ENCODE results near the gene ITPR1.
"Not testable (repeated sequence)": the region's sequence is repeated elsewhere in the genome, so short reads cannot be mapped to it uniquely, and the experiment has no call there.

The ITPR1 gene

DNA sequence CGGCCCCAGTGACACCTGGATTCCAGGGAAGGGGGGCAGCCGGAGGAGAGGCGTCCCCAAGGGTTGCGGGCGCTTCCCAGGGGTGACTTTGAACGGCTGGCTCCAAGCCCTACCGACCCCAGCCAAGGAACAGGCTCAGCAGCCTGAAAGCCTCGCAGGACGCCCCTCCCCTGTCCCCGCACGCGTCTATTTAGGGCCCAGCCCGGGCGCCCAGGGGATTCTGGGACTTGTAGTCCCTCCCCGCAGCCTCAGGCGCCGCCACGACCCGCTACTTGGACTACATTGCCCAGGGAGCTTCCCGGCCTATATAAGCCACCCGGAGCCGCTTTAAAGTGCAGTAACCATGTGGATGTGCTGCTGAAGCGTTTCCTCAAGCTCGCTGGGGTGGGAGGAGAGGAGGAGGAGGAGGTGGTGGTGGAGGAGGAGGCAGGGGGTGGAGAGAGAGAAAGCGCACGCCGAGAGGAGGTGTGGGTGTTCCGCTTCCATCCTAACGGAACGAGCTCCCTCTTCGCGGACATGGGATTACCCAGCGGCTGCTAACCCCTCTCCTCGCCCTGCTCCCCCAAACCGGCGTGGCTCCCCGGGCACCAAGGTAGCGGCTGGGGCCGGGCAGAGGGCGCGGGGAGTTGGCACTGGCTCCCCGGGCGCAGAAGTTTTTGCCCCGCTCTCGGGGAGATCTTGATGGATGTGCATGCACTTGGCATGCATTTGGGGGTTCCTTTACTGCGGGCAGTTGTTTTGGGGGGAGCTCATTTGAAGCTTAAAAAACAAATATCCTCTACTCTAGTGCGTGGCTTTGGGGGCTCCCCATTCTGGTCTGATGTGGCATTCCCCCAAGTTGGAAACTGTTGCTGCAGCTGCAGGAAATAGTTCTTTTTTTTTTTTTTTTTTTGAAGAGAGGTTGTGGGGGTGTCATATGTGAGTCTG is at the start of gene ITPR1:
TSS of gene ITPR1 (plus strand) at position 335 of the 927 bp plus-strand sequence. CDS start 23,144 bp downstream, outside the sequence.
- DNase-seq (ENCODE audit: low read depth): peak; percentile 93

DNA sequence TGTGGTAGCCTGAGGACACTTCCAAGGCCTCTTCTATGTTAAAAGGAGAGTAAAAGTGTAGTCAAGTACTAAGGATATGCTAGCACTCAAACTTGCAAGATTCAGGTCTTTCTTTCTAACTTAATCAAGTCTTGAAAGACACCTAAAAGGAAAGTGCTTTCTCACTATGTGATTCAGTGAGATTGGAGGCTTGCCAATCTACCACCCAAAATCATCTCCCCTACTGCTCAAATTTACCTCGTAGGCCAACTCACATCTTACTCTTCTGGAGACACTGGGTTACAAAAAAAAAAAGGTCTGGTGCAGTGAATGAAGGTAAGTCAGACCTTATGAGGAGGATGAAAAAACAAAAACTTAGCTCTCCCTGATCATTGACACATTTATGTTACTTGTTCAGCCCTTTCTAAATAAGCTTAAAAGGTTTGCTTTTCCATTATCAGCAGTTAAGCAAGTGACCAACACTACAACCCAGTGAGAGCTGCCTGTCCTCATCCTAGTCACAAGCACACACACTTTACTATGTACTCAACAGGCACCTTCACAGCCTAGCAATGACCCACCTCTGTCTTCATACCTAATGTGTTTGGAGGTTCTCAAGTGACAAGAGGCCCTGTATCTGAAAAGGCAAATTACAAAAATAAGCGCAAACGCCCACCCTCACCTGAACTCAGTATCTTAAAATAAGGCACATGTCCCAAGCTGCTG is 45.7 kb upstream of the ITPR1 start:
- DNase-seq (ENCODE audit: low read depth): no peak

DNA sequence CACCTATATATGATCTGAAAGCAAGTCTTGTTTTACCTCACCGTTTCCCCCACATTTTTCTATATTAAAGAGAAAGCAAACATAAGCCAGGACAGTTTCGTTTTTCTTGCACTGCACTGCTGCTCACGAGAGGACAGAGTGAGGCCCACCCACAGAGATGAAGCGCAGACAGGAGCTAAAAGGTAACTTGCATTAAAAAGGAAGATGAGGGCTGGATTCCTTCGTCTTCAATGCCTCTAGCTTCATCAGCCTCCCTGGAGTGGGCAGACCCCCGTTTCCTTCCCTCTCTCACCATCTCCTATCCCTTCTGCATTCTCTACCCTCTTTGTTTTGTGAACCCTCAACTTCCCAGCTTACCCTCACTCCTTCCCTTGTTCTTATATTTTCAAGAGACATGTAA is 45.0 kb upstream of the ITPR1 start:
- no peak for DNase-seq (ENCODE audit: low read depth)

DNA sequence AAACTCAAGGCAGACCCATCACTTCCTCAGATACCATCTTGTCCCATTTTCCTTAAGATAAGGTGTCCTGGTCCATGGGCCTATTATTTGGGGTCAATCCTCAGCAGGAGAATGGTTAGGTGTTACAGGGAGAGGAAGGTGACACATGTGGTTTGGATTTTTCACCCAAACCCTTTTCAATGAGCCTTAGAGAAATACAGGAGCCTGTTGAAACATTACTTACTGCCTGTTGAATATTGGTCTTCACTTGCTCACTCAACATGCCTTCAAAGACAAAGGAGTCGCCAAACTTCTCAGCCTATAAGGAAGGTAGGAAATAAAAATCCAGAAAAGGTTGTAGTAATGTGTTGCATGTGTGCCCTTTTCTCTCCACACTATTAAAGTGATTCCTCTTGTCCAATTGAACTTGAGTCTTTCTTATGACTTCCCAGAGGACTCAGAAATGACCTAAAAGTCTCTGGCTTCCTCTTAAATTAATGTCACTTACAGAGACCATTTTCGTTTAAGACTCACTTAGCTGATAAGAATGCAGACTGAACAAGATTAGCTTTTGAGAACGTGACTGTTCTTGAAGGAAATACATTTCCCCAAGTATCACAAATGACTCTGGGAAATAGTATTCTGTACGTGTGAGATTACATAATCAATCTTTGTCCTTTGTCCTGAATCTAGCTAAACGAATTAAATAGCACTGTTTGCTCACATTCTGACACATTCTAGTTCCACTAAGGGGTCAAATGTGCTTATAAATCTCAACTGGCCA is 43.9 kb upstream of the ITPR1 start:
- no peak for DNase-seq (ENCODE audit: low read depth)

DNA sequence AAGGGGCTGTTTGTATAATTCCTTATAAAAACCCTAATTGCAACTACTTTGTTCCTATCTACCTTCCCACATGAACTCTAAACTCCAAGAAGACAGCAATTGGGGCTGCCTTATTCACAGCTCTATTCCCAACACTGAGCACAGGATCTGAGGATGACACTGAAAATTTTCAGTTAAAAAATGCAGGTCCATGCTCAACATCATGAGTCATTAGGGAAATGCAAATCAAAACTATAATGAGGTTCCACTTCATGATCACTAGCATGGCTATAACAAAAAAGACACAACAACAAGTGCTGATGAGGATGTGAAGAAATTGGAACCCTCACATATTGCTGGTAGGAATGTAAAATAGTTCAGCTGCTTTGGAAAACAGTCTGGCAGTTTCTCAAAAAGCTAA is 39.0 kb upstream of the ITPR1 start:
- no peak for DNase-seq (ENCODE audit: low read depth)

DNA sequence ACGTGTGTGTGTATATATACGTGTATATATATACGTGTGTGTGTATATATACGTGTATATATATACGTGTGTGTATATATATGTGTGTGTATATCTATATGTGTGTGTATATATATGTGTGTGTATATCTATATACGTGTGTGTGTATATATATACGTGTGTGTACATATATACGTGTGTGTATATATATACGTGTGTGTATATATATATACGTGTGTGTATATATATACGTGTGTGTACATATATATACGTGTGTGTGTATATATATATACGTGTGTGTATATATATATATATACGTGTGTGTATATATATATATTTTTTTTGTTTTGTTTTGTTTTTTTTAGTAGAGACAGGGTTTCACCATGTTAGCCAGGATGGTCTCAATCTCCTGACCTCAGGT is 36.4 kb upstream of the ITPR1 start:
- DNase-seq (ENCODE audit: low read depth): not testable (repeated sequence)

DNA sequence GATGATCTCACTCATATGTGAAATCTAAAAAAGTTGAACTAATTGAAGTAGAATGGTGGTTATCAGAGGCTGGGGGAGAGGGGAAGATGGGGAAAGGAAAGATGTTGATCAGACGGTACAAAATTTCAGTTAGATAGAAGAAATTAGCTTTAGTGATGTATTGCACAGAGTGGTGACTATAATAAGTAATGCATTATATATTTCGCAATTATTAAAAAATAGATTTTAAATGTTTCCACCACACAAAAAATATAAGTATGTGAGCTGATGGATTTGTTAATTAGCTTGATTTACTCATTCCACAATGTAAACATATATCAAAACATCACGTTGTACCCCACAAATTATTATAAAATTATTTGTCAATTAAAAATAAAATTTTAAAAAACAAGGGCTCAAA is 34.2 kb upstream of the ITPR1 start:
- DNase-seq (ENCODE audit: low read depth): no peak

DNA sequence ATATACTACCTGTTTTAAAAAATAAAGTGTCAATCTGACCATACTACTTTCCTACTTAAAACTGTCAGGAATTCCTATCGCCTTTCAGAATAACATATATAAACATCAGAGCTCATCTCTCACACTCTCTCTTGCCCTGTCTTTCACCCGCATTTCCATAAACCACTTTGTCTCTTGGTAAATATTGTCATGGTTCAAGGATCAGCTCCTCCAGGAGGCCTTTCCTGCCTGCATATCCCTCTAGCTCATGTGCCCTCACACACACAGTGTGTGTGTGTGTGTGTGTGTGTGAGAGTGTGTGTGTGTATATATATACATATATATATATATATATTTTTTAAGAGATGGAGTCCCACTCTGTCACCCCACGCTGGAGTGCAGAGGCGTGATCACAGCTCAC is 32.8 kb upstream of the ITPR1 start:
- no peak for DNase-seq (ENCODE audit: low read depth)

DNA sequence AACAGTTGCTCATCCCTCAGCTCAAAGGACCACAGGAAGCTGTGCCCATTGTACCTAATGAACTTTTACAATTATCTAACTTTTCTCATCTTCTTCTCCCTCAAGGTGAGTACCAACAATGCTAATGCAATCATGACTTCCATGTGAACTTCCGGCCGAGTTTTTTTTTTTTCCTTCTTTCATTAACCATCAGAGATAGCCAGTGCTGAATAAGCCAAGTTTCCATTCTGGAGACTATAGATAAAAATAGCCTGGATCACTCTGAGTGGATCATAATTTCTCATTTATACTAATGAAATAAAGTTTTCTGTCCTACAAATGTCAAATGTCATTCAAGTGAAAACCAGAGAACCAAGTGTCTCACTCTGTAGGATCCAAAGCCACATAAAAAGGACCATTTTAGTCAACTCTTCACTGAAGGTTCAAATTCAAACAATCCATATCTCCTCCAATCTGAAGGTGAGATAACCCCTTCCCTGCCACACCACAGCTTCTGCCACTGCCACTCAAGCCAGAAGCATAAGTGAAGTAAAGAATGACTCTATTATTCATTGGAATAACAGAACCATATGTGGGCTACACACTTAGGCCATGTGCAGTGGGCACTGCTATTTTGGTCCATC is 31.6 kb upstream of the ITPR1 start:
- DNase-seq (ENCODE audit: low read depth): no peak

DNA sequence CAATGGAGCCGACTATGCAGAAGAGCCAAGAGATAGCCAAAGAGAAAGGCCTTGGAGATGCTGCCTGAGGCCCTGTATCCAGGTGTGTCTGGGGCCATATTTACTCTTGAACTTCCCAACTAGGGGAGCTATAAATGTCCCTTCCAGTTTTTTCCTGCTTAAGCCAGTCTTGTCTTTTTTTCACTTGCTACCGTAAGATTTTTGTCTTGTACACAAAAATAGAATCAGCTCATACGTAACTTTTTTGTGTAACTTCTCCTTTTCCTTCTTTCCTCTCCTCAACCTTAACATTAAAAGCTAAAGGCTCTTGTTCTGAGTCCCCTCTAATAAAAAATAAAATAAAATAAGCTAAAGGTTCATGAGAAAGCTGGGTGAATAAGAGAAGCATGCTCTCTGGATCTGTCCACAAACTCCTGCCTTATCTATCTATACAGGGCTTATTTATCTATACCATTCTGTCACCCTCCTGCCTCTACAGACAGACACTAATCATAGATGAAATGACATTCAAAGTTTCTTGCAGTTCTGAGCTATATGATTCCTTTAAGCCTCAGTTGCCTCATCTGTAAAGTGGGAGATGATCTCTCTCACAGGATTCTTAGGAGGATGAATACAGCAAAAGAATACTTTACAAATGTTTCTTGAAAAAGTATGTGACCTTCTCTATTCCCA is 30.6 kb upstream of the ITPR1 start:
- no peak for DNase-seq (ENCODE audit: low read depth)

DNA sequence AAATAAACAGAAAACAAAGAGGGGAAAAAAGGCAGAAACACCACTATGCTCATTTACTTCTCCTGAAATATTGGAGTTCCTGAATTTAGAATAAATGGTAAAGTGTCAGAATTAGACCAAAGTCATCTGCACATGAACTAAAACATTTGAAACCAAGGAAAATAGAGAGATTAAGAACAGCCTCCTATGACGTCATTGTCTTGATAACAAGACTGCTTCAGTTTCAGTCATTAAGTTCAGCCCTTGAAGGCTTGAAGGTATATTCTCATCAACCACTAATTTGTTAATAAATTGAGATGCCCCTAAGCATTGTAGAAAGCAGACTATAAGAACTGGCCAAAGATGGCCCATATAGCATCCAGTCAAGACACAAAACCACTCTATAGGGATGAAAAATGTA is 28.6 kb upstream of the ITPR1 start:
- no peak for DNase-seq (ENCODE audit: low read depth)

DNA sequence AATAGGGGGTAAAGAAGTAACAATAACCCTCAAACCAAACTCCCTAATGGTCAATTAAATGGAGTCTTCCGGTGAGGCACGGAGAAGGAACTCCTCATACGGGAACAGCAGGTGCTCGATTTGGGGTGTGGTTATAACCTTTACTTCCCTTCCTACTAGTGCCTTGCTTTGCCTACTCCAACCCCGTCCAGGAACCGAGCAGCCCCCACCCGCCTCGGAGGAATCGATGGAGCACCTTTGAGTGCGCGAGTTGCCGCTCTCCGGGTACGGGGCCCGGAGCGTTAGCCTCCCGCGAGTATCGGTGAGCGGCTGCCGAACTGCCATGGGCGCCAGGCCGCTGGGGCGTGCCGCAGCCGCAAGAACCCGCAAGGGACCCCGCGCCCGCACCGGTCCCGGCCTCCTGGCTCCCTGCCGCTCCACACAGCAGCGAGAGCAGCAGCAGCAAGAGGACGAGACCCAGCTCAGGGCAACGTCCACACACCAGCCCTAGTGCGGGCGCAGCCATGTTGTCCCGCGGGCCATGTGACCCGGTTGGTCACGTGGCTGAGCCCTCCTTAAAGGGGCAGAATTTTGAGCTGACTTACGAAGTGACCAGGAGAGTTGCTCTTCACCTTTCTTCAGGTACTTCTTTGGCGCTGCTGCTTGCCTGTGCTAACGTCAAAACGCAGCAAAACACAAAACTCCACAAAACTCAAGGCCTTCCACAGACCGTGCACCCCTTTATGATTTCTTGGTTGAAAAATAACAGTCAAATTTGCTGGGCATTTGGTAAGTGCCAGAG is 26.2 kb upstream of the ITPR1 start, which contains the start of gene SUMF1:
TSS of gene SUMF1 (minus strand) at position 529 of the 781 bp plus-strand sequence. CDS start at position 505, 24 bp downstream.
- peak; percentile 61 for DNase-seq (ENCODE audit: low read depth)

DNA sequence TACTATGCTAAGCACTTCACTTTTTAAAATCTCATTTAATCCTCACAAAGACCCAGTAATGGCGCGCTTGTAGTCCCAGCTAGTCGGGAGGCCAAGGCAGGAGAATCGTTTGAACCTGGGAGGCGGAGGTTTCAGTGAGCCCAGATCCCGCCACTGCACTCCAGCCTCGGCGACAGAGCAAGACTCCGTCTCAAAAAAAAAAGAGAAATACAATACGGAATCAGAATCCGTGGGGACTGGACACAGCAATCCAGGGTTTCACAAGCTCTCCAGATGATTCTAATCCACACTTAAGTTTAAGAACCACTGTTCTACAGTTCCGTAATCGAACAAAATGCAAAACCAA is 25.7 kb upstream of the ITPR1 start:
- DNase-seq (ENCODE audit: low read depth): no peak

DNA sequence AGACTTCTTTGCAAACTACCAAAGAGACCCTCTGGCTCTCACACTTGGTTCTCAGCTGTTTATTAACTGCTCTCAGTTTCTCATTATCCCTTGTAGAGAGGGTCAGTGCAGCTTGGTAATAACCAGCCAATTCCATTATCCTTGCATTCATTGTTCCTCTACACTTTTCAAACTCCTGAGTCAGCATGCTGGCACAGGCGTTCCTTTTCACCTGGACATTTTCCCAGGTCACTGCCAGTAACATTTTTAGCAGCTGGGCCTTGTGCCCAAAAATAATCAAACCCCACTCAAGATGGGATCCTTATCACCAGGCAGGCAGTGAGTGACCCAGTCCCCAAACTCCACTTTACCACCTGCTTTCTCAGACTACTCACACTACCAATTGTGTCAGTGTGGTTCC is 21.2 kb upstream of the ITPR1 start:
- no peak for DNase-seq (ENCODE audit: low read depth)

DNA sequence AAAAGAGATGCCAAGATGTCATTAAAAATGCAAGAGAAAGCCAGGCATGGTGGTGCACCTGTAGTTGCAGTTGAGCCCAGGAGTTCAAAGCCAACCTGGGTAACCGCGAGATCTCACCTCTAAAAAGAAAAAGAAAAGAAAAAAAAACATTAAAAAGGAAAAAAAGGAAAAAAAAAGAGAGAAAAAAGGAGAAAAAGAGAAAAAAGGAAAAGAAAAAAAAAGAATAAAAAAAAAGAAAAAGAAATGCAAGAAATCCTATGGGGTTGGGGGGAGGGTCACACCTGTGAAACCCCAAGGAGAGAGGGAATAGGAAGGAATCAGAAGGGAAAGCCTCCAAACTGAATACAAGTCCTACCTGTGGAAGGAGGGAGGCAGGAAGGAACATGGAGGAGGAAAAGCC is 20.8 kb upstream of the ITPR1 start:
- DNase-seq (ENCODE audit: low read depth): no peak

DNA sequence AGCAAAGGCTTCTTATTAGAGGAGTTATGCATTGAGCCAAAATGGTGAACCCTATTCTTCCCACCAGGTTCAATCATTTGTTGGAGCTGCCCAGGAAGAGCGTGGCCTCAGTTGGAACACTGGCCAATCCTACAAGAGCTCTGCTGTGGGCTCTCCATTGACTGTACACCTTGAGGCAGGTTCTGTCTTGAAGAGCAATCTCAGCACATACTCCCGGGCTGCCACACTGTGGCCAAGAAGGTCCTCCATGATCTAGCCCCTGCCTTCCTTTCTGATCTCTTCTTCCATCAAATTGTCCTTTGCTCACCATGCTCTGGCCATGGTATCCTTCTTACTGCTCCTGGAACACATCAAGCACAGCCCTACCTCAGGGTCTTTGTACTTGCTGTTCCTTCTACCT is 20.4 kb upstream of the ITPR1 start:
- no peak for DNase-seq (ENCODE audit: low read depth)

DNA sequence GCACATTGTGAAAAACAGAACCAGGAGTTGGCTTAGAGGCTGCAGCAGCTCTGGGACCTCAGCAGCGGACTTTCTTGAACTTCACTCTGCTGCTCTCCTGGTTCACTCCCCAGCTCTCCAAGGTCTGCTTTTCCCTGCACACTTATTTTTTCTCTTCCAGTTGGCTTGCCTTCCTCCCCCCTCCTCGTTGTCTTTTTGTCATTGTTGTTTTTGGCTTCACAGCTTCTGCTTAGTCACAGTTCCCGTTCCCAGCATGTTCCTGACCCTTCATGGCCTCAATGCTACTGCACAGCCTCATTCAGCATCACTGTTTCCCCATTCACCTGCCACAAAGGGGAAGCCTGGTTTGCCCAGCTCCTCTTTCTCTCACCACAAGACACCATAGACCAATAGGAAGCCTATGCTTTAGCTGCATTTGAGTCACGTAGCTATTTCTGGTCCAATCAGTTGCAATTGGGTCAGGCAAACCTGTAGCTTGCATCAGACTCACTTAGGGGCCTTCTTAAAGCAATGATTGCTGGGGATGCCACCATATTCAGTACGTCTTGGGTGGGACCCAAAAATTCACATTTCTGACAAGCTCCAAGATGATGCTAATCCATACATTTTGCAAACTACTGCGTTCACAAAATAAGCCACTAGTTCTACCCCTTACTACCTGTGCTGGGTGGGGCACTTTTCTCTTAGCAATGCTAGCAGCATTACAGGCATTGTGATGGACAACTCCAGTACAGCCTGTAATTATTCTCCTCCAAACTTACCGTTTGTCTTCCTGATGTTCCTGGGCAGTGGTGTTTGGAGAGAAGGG is 18.3 kb upstream of the ITPR1 start:
- DNase-seq (ENCODE audit: low read depth): peak; percentile 34

DNA sequence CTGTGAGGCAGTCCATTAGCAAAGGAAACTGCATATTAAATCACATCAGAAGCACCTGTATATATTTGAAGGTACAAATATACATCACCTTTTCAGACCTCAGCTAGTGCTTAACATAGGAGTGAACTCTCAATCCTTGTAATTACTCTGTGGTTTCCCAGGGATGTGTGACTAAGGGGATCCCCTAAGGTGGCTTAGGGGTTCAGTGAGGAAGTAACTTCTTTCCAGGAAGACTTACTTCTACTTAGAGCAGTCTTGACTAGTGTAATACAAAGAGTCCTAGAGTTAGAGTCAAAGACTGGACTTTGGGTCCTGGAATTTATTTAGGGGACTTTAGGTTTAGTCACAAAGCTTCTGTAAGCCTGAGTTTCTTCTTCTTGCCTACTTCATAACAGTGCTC is 17.3 kb upstream of the ITPR1 start:
- no peak for DNase-seq (ENCODE audit: low read depth)

DNA sequence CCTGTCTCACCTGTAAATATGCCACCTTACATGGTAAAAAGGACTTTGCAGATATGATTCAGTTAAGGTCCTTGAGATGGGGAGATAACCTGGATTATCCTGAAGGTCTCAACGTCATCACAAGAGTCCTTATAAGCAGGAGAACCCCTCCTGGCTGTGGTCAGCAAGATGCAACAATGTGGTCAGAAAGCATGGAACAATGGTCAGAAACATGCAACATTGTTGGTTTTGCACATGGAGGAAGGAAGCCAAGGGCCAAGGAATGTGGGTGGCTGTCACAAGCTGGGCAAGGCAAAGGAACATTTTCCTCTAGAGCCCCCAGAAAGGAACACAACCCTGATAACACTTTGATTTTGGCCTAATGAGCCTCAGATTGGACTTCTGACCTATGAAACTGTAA is 16.7 kb upstream of the ITPR1 start:
- DNase-seq (ENCODE audit: low read depth): no peak

DNA sequence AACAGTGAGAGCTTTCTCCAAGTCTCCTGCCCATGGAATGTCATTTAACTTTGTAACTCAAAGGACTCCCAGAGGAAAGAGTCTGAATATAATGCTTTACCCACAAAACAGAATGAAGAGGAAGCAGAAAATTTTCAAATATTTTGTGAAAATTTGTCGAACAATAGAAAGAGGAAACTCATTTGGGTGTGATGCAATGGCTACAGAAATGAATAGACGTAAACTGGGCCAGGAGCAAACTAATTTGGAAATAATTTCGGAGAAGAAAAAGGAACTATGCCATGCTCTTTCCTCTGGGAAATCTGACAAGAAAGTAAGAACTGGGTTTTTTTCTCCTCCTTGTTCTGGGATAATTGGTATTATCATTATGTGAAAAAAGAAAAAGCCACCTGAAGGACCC is 14.9 kb upstream of the ITPR1 start:
- DNase-seq (ENCODE audit: low read depth): no peak
